Effector memory CD8-positive, alpha-beta T cell (primary cell): ENCODE data around the gene CLPTM1L.
A peak's percentile ranks its signal among the peaks of the same experiment; 100 is the strongest.
"Not testable (repeated sequence)": the region's sequence is repeated elsewhere in the genome, so short reads cannot be mapped to it uniquely, and the experiment has no call there.

ENCODE experiments used
- ATAC-seq: fragments of 150-1000 bp; cut with Tn5 transposase; replicated peaks from 2 replicates; pipeline ENCODE4 v1.10.0; 2021; ENCODE audit warnings: mild to moderate bottlenecking, moderate library complexity
- DNase-seq, 3 experiments: peaks; one replicate each; pipeline ENCODE4 v3.0.0; 2021
- H3K27ac Mint-ChIP-seq, 2 donors: one replicate each; pipeline ENCODE4 v1.8.0; 2022; ENCODE audit warnings: mild to moderate bottlenecking in 2 of 2, mixed read lengths in 2 of 2, moderate library complexity in 2 of 2
- H3K27me3 Mint-ChIP-seq, 2 donors: one replicate each; pipeline ENCODE4 v1.8.0; 2022; ENCODE audit warnings: mixed read lengths in 2 of 2
- H3K36me3 Mint-ChIP-seq: one replicate; pipeline ENCODE4 v1.8.0; 2022; ENCODE audit warnings: mild to moderate bottlenecking, moderate library complexity, mixed read lengths; ENCODE audit not compliant: insufficient read depth
- H3K4me1 Mint-ChIP-seq, 2 donors: one replicate each; pipeline ENCODE4 v1.8.0; 2022; ENCODE audit warnings: low read depth in 2 of 2, mixed read lengths in 2 of 2
- H3K4me3 Mint-ChIP-seq, 2 donors: one replicate each; pipeline ENCODE4 v1.8.0; 2022; ENCODE audit warnings: mild to moderate bottlenecking in 2 of 2, mixed read lengths in 2 of 2, moderate library complexity in 2 of 2
- H3K9me3 Mint-ChIP-seq, 2 donors: one replicate each; pipeline ENCODE4 v1.8.0; 2022; ENCODE audit warnings: mixed read lengths in 2 of 2

CLPTM1L gene

GRCh38 chr5:1337489-1338195 is 7.3 kb downstream of the CLPTM1L start:
- peaks cover 64% of the 10 kb centered on the region for H3K36me3 Mint-ChIP-seq
- peaks cover 16 to 17% of the 10 kb centered on the region in 2 donors for H3K4me1 Mint-ChIP-seq
- DNase-seq, result no peak
- H3K4me3 Mint-ChIP-seq, result no peak overlapping the region
- no peaks in the 10 kb centered on the region for H3K9me3 Mint-ChIP-seq
- no peak overlapping the region for H3K27ac Mint-ChIP-seq
- no peak for ATAC-seq
- H3K27me3 Mint-ChIP-seq, result no peaks in the 10 kb centered on the region

- DNase-seq (no peak), ATAC-seq (no peak)
- Mint-ChIP-seq H3K4me3 (no peak overlapping the region), H3K27me3 (no peaks in the 10 kb centered on the region), H3K9me3 (no peaks in the 10 kb centered on the region), H3K4me1 (peaks cover 15 to 21% of the 10 kb centered on the region in 2 donors), H3K36me3 (peaks cover 61% of the 10 kb centered on the region), H3K27ac (no peak overlapping the region)
Observed at GRCh38 chr5:1336749-1337488, 8.0 kb downstream of the CLPTM1L start.

GRCh38 chr5:1336106-1336561 is 8.8 kb downstream of the CLPTM1L start:
- DNase-seq (no peak), ATAC-seq (no peak)
- Mint-ChIP-seq H3K27me3 (no peaks in the 10 kb centered on the region), H3K4me1 (peaks cover 14 to 19% of the 10 kb centered on the region in 2 donors), H3K4me3 (peak overlapping the region in 1 of 2 donors; percentile 23), H3K27ac (no peak overlapping the region), H3K36me3 (peaks cover 53% of the 10 kb centered on the region), H3K9me3 (no peaks in the 10 kb centered on the region)

- Mint-ChIP-seq H3K9me3 (no peaks in the 10 kb centered on the region), H3K4me1 (peaks cover 14 to 19% of the 10 kb centered on the region in 2 donors), H3K36me3 (peaks cover 48% of the 10 kb centered on the region), H3K4me3 (peak overlapping the region in 1 of 2 donors; percentile 23), H3K27ac (no peak overlapping the region), H3K27me3 (no peaks in the 10 kb centered on the region)
- no peak for ATAC-seq
- no peak for DNase-seq
Observed at GRCh38 chr5:1335540-1336095, 9.3 kb downstream of the CLPTM1L start.

GRCh38 chr5:1334831-1335539 is 9.9 kb downstream of the CLPTM1L start:
- H3K27ac Mint-ChIP-seq, result no peak overlapping the region
- peaks cover 41% of the 10 kb centered on the region for H3K36me3 Mint-ChIP-seq
- H3K4me3 Mint-ChIP-seq, result no peak overlapping the region
- H3K4me1 Mint-ChIP-seq, result peaks cover 14% of the 10 kb centered on the region in 2 donors
- H3K9me3 Mint-ChIP-seq, result no peaks in the 10 kb centered on the region
- DNase-seq, result no peak
- no peak for ATAC-seq
- H3K27me3 Mint-ChIP-seq, result no peaks in the 10 kb centered on the region

GRCh38 chr5:1333986-1334385 is 10.9 kb downstream of the CLPTM1L start:
- Mint-ChIP-seq H3K4me1 (peaks cover 13 to 14% of the 10 kb centered on the region in 2 donors), H3K9me3 (no peaks in the 10 kb centered on the region), H3K36me3 (peaks cover 40% of the 10 kb centered on the region), H3K4me3 (no peak overlapping the region), H3K27me3 (no peaks in the 10 kb centered on the region), H3K27ac (no peak overlapping the region)
- ATAC-seq (no peak), DNase-seq (no peak)

GRCh38 chr5:1333286-1333685 is 11.6 kb downstream of the CLPTM1L start:
- not testable (repeated sequence) for H3K27ac Mint-ChIP-seq, DNase-seq, H3K9me3 Mint-ChIP-seq, H3K27me3 Mint-ChIP-seq, ATAC-seq, H3K4me3 Mint-ChIP-seq
- Mint-ChIP-seq H3K4me1 (peaks cover 20% of the 10 kb centered on the region in 2 donors), H3K36me3 (peaks cover 35% of the 10 kb centered on the region)

GRCh38 chr5:1332461-1333001 is 12.4 kb downstream of the CLPTM1L start:
- DNase-seq (no peak), ATAC-seq (no peak)
- H3K27me3 Mint-ChIP-seq, result no peaks in the 10 kb centered on the region
- no peaks in the 10 kb centered on the region for H3K9me3 Mint-ChIP-seq
- no peak overlapping the region for H3K4me3 Mint-ChIP-seq
- peaks cover 19 to 24% of the 10 kb centered on the region in 2 donors for H3K4me1 Mint-ChIP-seq
- peaks cover 27% of the 10 kb centered on the region for H3K36me3 Mint-ChIP-seq
- no peak overlapping the region for H3K27ac Mint-ChIP-seq

GRCh38 chr5:1331861-1332405 is 13.0 kb downstream of the CLPTM1L start:
- H3K9me3 Mint-ChIP-seq, result no peaks in the 10 kb centered on the region
- no peak for DNase-seq
- peaks cover 21% of the 10 kb centered on the region for H3K36me3 Mint-ChIP-seq
- H3K27me3 Mint-ChIP-seq, result no peaks in the 10 kb centered on the region
- H3K4me3 Mint-ChIP-seq, result no peak overlapping the region
- no peak overlapping the region for H3K27ac Mint-ChIP-seq
- H3K4me1 Mint-ChIP-seq, result peaks cover 19 to 30% of the 10 kb centered on the region in 2 donors
- no peak for ATAC-seq

- Mint-ChIP-seq H3K27me3 (no peaks in the 10 kb centered on the region), H3K36me3 (peaks cover 13% of the 10 kb centered on the region), H3K4me1 (peaks cover 14 to 33% of the 10 kb centered on the region in 2 donors), H3K4me3 (no peak overlapping the region), H3K9me3 (no peaks in the 10 kb centered on the region), H3K27ac (no peak overlapping the region)
- ATAC-seq (no peak), DNase-seq (no peak)
Observed at GRCh38 chr5:1330847-1331831, 13.8 kb downstream of the CLPTM1L start.

GRCh38 chr5:1330146-1330846 is 14.6 kb downstream of the CLPTM1L start:
- Mint-ChIP-seq H3K9me3 (no peaks in the 10 kb centered on the region), H3K4me3 (no peak overlapping the region), H3K27ac (no peak overlapping the region), H3K36me3 (peaks cover 9% of the 10 kb centered on the region), H3K4me1 (peaks cover 8 to 33% of the 10 kb centered on the region in 2 donors), H3K27me3 (no peaks in the 10 kb centered on the region)
- ATAC-seq, result no peak
- DNase-seq, result no peak
